GM18502 (cell line): Measurements from ENCODE around the gene ABCG1.
A peak's percentile ranks its signal among the peaks of the same experiment; 100 is the strongest.

ENCODE experiments used
- ATAC-seq: cut with Tn5 transposase; IDR thresholded peaks from one replicate; pipeline ENCODE4 v1.9.1; 2021; ENCODE audit warnings: mild to moderate bottlenecking; ENCODE audit not compliant: unreplicated experiment, poor library complexity

The ABCG1 gene

GRCh38 chr21:42191064-42191463 lies 27.9 kb upstream of the ABCG1 start:
- no peak for ATAC-seq

GRCh38 chr21:42191696-42192595 lies 27.0 kb upstream of the ABCG1 start:
- ATAC-seq: no peak

GRCh38 chr21:42193131-42193671 lies 25.7 kb upstream of the ABCG1 start:
- no peak for ATAC-seq

GRCh38 chr21:42193721-42194120 lies 25.2 kb upstream of the ABCG1 start:
- no peak for ATAC-seq

GRCh38 chr21:42194863-42195262 lies 24.1 kb upstream of the ABCG1 start:
- ATAC-seq: no peak

- no peak for ATAC-seq
Observed at GRCh38 chr21:42195378-42196031, 23.4 kb upstream of the ABCG1 start.

- peak; percentile 44 for ATAC-seq
Observed at GRCh38 chr21:42198929-42199867, 19.7 kb upstream of the ABCG1 start.

GRCh38 chr21:42199868-42200463 lies 19.0 kb upstream of the ABCG1 start:
- no peak for ATAC-seq

GRCh38 chr21:42200906-42201614 lies 17.9 kb upstream of the ABCG1 start:
- ATAC-seq: no peak

GRCh38 chr21:42201615-42202161 lies 17.3 kb upstream of the ABCG1 start:
- no peak for ATAC-seq

GRCh38 chr21:42202321-42202720 lies 16.6 kb upstream of the ABCG1 start:
- ATAC-seq: no peak

GRCh38 chr21:42203321-42203720 lies 15.6 kb upstream of the ABCG1 start:
- ATAC-seq: no peak

GRCh38 chr21:42203936-42204335 lies 15.0 kb upstream of the ABCG1 start:
- no peak for ATAC-seq

GRCh38 chr21:42207426-42207825 lies 11.5 kb upstream of the ABCG1 start:
- ATAC-seq: no peak

GRCh38 chr21:42208036-42208435 lies 10.9 kb upstream of the ABCG1 start:
- ATAC-seq: no peak

GRCh38 chr21:42208801-42209490 lies 10.0 kb upstream of the ABCG1 start:
- no peak for ATAC-seq

GRCh38 chr21:42209801-42210479 lies 9.0 kb upstream of the ABCG1 start:
- no peak for ATAC-seq

- no peak for ATAC-seq
Observed at GRCh38 chr21:42212266-42212665, 6.7 kb upstream of the ABCG1 start.
